ENCODE results near the gene TMEM156.

Gene TMEM156

DNA sequence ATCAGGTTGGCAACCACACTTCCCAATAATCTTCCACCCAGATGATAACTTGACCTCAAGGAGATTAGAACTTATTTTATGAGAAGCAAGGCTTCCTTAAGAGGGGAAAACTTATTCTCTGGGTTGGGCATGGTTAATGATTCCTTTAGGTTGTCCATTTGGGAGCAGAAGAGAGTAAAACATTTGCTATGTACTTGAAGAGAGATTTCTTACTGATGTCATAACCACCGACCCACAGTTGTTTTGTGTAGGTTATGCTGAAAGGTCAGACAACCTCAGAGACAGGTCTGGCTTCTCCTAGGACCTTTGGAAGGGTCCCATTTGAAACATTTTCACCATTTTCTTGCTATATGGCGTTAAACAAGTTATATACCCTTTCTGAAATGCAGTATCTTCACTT lies 108.5 kb downstream of the TMEM156 start:
- Histone ChIP-seq H3K9me3 (ENCODE audit: control insufficient read depth, insufficient read depth, low read depth, low read length) (no peaks in the 10 kb centered on the region), H3K27ac (ENCODE audit: extremely low read depth, low read depth, low read length) (no peak overlapping the region), H3K4me1 (ENCODE audit: control insufficient read depth, insufficient read depth, low read length) (no peaks in the 10 kb centered on the region), H3K36me3 (ENCODE audit: control insufficient read depth in 2 of 2, insufficient read depth in 1 of 2, low read length in 2 of 2) (peaks cover 0 to 36% of the 10 kb centered on the region in 2 experiments; a peak in 1 of 3 replicates), H3K4me3 (ENCODE audit: low read depth, low read length) (no peak overlapping the region)
- ChIA-PET CTCF (interaction anchor here (0.6 to 1.1 kb wide), 2 partner anchors 23 to 140 kb away, joined by 3 to 6 read pairs; no protein-coding TSS in a partner anchor), POLR2A (no interaction called here)
- TF ChIP-seq, protein P1, sequence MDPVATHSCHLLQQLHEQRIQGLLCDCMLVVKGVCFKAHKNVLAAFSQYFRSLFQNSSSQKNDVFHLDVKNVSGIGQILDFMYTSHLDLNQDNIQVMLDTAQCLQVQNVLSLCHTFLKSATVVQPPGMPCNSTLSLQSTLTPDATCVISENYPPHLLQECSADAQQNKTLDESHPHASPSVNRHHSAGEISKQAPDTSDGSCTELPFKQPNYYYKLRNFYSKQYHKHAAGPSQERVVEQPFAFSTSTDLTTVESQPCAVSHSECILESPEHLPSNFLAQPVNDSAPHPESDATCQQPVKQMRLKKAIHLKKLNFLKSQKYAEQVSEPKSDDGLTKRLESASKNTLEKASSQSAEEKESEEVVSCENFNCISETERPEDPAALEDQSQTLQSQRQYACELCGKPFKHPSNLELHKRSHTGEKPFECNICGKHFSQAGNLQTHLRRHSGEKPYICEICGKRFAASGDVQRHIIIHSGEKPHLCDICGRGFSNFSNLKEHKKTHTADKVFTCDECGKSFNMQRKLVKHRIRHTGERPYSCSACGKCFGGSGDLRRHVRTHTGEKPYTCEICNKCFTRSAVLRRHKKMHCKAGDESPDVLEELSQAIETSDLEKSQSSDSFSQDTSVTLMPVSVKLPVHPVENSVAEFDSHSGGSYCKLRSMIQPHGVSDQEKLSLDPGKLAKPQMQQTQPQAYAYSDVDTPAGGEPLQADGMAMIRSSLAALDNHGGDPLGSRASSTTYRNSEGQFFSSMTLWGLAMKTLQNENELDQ (tag by site-specific recombination; IDR thresholded peaks at IDR 0.05; ENCODE audit: low read depth), result no peak
- TF ChIP-seq, protein P2, sequence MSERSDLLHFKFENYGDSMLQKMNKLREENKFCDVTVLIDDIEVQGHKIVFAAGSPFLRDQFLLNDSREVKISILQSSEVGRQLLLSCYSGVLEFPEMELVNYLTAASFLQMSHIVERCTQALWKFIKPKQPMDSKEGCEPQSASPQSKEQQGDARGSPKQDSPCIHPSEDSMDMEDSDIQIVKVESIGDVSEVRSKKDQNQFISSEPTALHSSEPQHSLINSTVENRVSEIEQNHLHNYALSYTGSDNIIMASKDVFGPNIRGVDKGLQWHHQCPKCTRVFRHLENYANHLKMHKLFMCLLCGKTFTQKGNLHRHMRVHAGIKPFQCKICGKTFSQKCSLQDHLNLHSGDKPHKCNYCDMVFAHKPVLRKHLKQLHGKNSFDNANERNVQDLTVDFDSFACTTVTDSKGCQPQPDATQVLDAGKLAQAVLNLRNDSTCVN (tag by site-specific recombination; optimal IDR thresholded peaks at IDR 0.05), result no peak
- TF ChIP-seq, protein P3, sequence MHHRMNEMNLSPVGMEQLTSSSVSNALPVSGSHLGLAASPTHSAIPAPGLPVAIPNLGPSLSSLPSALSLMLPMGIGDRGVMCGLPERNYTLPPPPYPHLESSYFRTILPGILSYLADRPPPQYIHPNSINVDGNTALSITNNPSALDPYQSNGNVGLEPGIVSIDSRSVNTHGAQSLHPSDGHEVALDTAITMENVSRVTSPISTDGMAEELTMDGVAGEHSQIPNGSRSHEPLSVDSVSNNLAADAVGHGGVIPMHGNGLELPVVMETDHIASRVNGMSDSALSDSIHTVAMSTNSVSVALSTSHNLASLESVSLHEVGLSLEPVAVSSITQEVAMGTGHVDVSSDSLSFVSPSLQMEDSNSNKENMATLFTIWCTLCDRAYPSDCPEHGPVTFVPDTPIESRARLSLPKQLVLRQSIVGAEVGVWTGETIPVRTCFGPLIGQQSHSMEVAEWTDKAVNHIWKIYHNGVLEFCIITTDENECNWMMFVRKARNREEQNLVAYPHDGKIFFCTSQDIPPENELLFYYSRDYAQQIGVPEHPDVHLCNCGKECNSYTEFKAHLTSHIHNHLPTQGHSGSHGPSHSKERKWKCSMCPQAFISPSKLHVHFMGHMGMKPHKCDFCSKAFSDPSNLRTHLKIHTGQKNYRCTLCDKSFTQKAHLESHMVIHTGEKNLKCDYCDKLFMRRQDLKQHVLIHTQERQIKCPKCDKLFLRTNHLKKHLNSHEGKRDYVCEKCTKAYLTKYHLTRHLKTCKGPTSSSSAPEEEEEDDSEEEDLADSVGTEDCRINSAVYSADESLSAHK (tag by site-specific recombination; IDR thresholded peaks at IDR 0.05), result no peak
- TF ChIP-seq ZNF626 (tag by site-specific recombination; IDR thresholded peaks at IDR 0.05) (no peak), ZNF157 (tag by site-specific recombination; IDR thresholded peaks at IDR 0.05) (no peak)

DNA sequence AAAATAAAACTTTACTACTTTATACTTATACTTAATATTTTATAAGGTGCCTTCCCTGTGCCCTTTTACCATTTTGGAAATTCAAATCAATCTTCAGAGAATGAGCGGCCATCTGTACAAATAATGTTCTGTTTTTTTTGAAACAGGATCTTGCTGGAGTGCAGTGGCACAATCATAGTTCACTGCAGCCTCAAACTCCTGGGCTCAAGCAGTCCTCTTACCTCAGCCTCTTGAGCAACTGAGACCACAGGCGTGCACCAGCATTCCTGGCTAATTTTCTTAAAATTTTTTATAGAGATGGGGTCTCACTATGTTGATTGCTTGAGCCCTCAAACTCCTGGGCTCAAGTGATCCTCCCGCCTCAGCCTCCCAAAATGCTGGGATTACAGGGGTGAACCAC lies 111.1 kb downstream of the TMEM156 start:
- ChIA-PET CTCF (no interaction called here), POLR2A (no interaction called here)
- no peaks in the 10 kb centered on the region for H3K4me1 ChIP-seq (ENCODE audit: control insufficient read depth, insufficient read depth, low read length)
- H3K9me3 ChIP-seq (ENCODE audit: control insufficient read depth, insufficient read depth, low read depth, low read length), result no peaks in the 10 kb centered on the region
- H3K27ac ChIP-seq (ENCODE audit: extremely low read depth, low read depth, low read length), result no peak overlapping the region
- H3K36me3 ChIP-seq (ENCODE audit: control insufficient read depth in 2 of 2, insufficient read depth in 1 of 2, low read length in 2 of 2), result peaks cover 0 to 31% of the 10 kb centered on the region in 2 experiments; a peak in 1 of 3 replicates
- no peak overlapping the region for H3K4me3 ChIP-seq (ENCODE audit: low read depth, low read length)
- TF ChIP-seq ZNF626 (tag by site-specific recombination; IDR thresholded peaks at IDR 0.05) (no peak), SCRT1 (tag by site-specific recombination; IDR thresholded peaks at IDR 0.05; ENCODE audit: borderline replicate concordance) (no peak), ZNF548 (tag by site-specific recombination; IDR thresholded peaks at IDR 0.05) (no peak), KLF10 (tag by site-specific recombination; IDR thresholded peaks at IDR 0.05) (no peak), ZNF174 (tag by site-specific recombination; IDR thresholded peaks at IDR 0.05) (no peak), ZBTB20 (tag by site-specific recombination; IDR thresholded peaks at IDR 0.05) (no peak), ZNF184 (tag by site-specific recombination; IDR thresholded peaks at IDR 0.05) (no peak), ZNF48 (tag by site-specific recombination; IDR thresholded peaks at IDR 0.05) (no peak), ZNF561 (tag by site-specific recombination; IDR thresholded peaks at IDR 0.05; ENCODE audit: borderline replicate concordance) (no peak), ZSCAN30 (tag by site-specific recombination; IDR thresholded peaks at IDR 0.05) (no peak), EGR2 (tag by site-specific recombination; IDR thresholded peaks at IDR 0.05; ENCODE audit: low read depth) (no peak), ZNF514 (tag by site-specific recombination; IDR thresholded peaks at IDR 0.05) (no peak)
- TF ChIP-seq, protein P4, sequence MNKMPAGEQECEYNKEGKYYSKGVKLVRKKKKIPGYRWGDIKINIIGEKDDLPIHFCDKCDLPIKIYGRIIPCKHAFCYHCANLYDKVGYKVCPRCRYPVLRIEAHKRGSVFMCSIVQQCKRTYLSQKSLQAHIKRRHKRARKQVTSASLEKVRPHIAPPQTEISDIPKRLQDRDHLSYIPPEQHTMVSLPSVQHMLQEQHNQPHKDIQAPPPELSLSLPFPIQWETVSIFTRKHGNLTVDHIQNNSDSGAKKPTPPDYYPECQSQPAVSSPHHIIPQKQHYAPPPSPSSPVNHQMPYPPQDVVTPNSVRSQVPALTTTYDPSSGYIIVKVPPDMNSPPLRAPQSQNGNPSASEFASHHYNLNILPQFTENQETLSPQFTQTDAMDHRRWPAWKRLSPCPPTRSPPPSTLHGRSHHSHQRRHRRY (tag by site-specific recombination; IDR thresholded peaks at IDR 0.05), result no peak
- TF ChIP-seq, protein P5, sequence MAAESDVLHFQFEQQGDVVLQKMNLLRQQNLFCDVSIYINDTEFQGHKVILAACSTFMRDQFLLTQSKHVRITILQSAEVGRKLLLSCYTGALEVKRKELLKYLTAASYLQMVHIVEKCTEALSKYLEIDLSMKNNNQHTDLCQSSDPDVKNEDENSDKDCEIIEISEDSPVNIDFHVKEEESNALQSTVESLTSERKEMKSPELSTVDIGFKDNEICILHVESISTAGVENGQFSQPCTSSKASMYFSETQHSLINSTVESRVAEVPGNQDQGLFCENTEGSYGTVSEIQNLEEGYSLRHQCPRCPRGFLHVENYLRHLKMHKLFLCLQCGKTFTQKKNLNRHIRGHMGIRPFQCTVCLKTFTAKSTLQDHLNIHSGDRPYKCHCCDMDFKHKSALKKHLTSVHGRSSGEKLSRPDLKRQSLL (tag by site-specific recombination; IDR thresholded peaks at IDR 0.05), result no peak
